ENCODE results near the gene ADPRS.

ADPRS gene

GRCh38 chr1:36112823-36113222 lies 24.1 kb downstream of the ADPRS start:
- no peak for DNase-seq

GRCh38 chr1:36114371-36114770 lies 25.7 kb downstream of the ADPRS start:
- DNase-seq: no peak

GRCh38 chr1:36115200-36115669 lies 26.5 kb downstream of the ADPRS start:
- DNase-seq: no peak

GRCh38 chr1:36115931-36116330 lies 27.2 kb downstream of the ADPRS start:
- DNase-seq: no peak

GRCh38 chr1:36116901-36117300 lies 28.2 kb downstream of the ADPRS start:
- no peak for DNase-seq

- DNase-seq: no peak
Observed at GRCh38 chr1:36118447-36119204, 29.9 kb downstream of the ADPRS start.

GRCh38 chr1:36119456-36119855 lies 30.8 kb downstream of the ADPRS start:
- DNase-seq: no peak

GRCh38 chr1:36122062-36123030 lies 33.7 kb downstream of the ADPRS start:
- no peak for DNase-seq

GRCh38 chr1:36123356-36123755 lies 34.7 kb downstream of the ADPRS start:
- DNase-seq: peak; percentile 22

- no peak for DNase-seq
Observed at GRCh38 chr1:36124404-36125128, 35.9 kb downstream of the ADPRS start.

GRCh38 chr1:36125129-36125991 lies 36.7 kb downstream of the ADPRS start, which contains the start of gene COL8A2:
TSS of gene COL8A2 (minus strand) at chr1:36125222. CDS start at chr1:36100242, 24,980 bp downstream.
- DNase-seq: no peak

- no peak for DNase-seq
Observed at GRCh38 chr1:36126005-36126716, 37.5 kb downstream of the ADPRS start.

GRCh38 chr1:36126797-36127500 lies 38.3 kb downstream of the ADPRS start:
- no peak for DNase-seq

- DNase-seq: no peak
Observed at GRCh38 chr1:36128126-36128904, 39.6 kb downstream of the ADPRS start.

GRCh38 chr1:36128905-36129206 lies 40.2 kb downstream of the ADPRS start:
- DNase-seq: no peak

- DNase-seq: no peak
Observed at GRCh38 chr1:36132029-36132428, 43.3 kb downstream of the ADPRS start.

- no peak for DNase-seq
Observed at GRCh38 chr1:36133484-36133883, 44.8 kb downstream of the ADPRS start.

- no peak for DNase-seq
Observed at GRCh38 chr1:36134031-36134430, 45.3 kb downstream of the ADPRS start.

- DNase-seq: peak; percentile 26
Observed at GRCh38 chr1:36134505-36135329, 46.0 kb downstream of the ADPRS start.
